GM12878 (cell line): Measurements from ENCODE around the gene SYN1. TPM values are rescaled to one million over a fixed set of nuclear protein-coding genes. Genes with fewer than 3 reads are reported as not detected.

Experiments
- ASH2L ChIP-seq: fragments of 300-600, 200-600 bp; sonication (generic); IDR thresholded peaks from 2 replicates; pipeline ENCODE4 v1.6.1; 2017; ENCODE audit warnings: low read depth, mild to moderate bottlenecking, borderline replicate concordance
- DPF2 ChIP-seq: fragments of 450-650 bp; IDR thresholded peaks from 2 replicates; pipeline ENCODE4 v1.6.1; 2017; ENCODE audit warnings: mild to moderate bottlenecking
- ETV6 ChIP-seq, 2 experiments: fragments of 450-650 bp in 1 of 2; IDR thresholded peaks in 1 of 2; conservative IDR thresholded peaks in 1 of 2; 2 replicates each; pipeline ENCODE4 v1.6.1; 2014; ENCODE audit warnings: antibody characterized with exemption in 1 of 2, borderline replicate concordance in 1 of 2, low read depth in 1 of 2, mild to moderate bottlenecking in 1 of 2, moderate library complexity in 1 of 2
- FOXM1 ChIP-seq: IDR thresholded peaks from 2 replicates; pipeline ENCODE4 v1.6.1; 2012; ENCODE audit warnings: low read depth, mild to moderate bottlenecking, inconsistent platforms, low read length, moderate library complexity
- MEF2A ChIP-seq: IDR thresholded peaks from 2 replicates; pipeline ENCODE4 v1.6.1; 2011; ENCODE audit warnings: low read depth, mild to moderate bottlenecking, low read length, moderate library complexity; ENCODE audit not compliant: insufficient read depth
- NFYB ChIP-seq: IDR thresholded peaks from 2 replicates; pipeline ENCODE4 v1.6.1; 2011; ENCODE audit warnings: low read depth, mild to moderate bottlenecking, low read length, improper control_type of control experiment, moderate library complexity; ENCODE audit not compliant: insufficient read depth
- PBX3 ChIP-seq: IDR thresholded peaks from 2 replicates; pipeline ENCODE4 v1.6.1; 2011; ENCODE audit warnings: mild to moderate bottlenecking, low read depth, low read length, moderate library complexity; ENCODE audit not compliant: insufficient replicate concordance
- SMC3 ChIP-seq: IDR thresholded peaks from 2 replicates; pipeline ENCODE4 v1.6.1; 2011; ENCODE audit warnings: low read length, improper control_type of control experiment, borderline replicate concordance
- STAT1 ChIP-seq: fragments of 450-650 bp; conservative IDR thresholded peaks from 2 replicates; pipeline ENCODE4 v1.6.1; 2014; ENCODE audit warnings: antibody characterized with exemption, mild to moderate bottlenecking
- SUZ12 ChIP-seq: fragments of 200-600 bp; sonication (generic); IDR thresholded peaks from one replicate; pipeline ENCODE4 v1.6.1; 2018; ENCODE audit warnings: antibody characterized with exemption, mild to moderate bottlenecking; ENCODE audit not compliant: unreplicated experiment
- YY1 ChIP-seq: IDR thresholded peaks from 2 replicates; pipeline ENCODE4 v1.6.1; 2011; ENCODE audit warnings: low read depth, mild to moderate bottlenecking, low read length
- ZBTB33 ChIP-seq: fragments of 450-650 bp; IDR thresholded peaks from 2 replicates; pipeline ENCODE4 v1.6.1; 2017; ENCODE audit warnings: mild to moderate bottlenecking
- polyA plus RNA-seq, 11 experiments: library from polyadenylated mRNA; depleted of rRNA in 4 of 11; unstranded in 6 of 11; stranded (reverse) in 5 of 11; fragments of >200 nt; fragmentation: Nextera tagmentation in 4 of 11; fragmentation: Illumina TruSeq in 1 of 11; extraction: Ambion mirVana in 4 of 11; extraction: Trizol in 1 of 11; gene quantifications; 1 replicate in 1 of 11; 2 replicates in 10 of 11; pipeline versions ENCODE4 v1.2.1 to v1.2.3, GENCODE V29; 2011 to 2016; ENCODE audit warnings: inconsistent platforms in 2 of 11, missing spikeins in 2 of 11, low read depth in 1 of 11
- total RNA-seq, 4 experiments: library from RNA; depleted of rRNA in 3 of 4; stranded (reverse); fragments of >200 nt in 3 of 4; fragmentation: Illumina TruSeq in 1 of 4; extraction: Trizol in 1 of 4; gene quantifications; 2 replicates each; pipeline versions ENCODE4 v1.2.1 to v1.2.3, GENCODE V29; 2013 to 2021
- TF ChIP-seq, protein P1 (sequence below), 3 experiments: IDR thresholded peaks in 2 of 3; conservative IDR thresholded peaks in 1 of 3; 2 replicates each; pipeline ENCODE4 v1.5.1; 2011; ENCODE audit warnings: low read depth in 3 of 3, low read length in 3 of 3, mild to moderate bottlenecking in 3 of 3, control low read depth in 2 of 3, moderate library complexity in 2 of 3, inconsistent platforms in 1 of 3, mixed read lengths in 1 of 3; ENCODE audit not compliant: control insufficient read depth in 2 of 3, insufficient read depth in 1 of 3; ENCODE audit errors: extremely low read depth in 1 of 3
- TF ChIP-seq, protein P2 (sequence below): IDR thresholded peaks from 2 replicates; pipeline ENCODE4 v1.6.1; 2012; ENCODE audit warnings: low read depth, low read length, improper control_type of control experiment
- TF ChIP-seq, protein P3 (sequence below): IDR thresholded peaks from 2 replicates; pipeline ENCODE4 v1.6.1; 2011; ENCODE audit warnings: borderline replicate concordance, low read depth, mild to moderate bottlenecking, moderate library complexity, mixed read lengths, low read length; ENCODE audit not compliant: insufficient read depth; ENCODE audit errors: extremely low read length

The SYN1 gene
- total and polyA plus RNA-seq, 10 of the 15 experiments (the other 5 are each of a cell fraction or from before 2014, with no cell fraction given) = 0.09 to 0.57 (median 0.16) TPM; not detected in 3

DNA sequence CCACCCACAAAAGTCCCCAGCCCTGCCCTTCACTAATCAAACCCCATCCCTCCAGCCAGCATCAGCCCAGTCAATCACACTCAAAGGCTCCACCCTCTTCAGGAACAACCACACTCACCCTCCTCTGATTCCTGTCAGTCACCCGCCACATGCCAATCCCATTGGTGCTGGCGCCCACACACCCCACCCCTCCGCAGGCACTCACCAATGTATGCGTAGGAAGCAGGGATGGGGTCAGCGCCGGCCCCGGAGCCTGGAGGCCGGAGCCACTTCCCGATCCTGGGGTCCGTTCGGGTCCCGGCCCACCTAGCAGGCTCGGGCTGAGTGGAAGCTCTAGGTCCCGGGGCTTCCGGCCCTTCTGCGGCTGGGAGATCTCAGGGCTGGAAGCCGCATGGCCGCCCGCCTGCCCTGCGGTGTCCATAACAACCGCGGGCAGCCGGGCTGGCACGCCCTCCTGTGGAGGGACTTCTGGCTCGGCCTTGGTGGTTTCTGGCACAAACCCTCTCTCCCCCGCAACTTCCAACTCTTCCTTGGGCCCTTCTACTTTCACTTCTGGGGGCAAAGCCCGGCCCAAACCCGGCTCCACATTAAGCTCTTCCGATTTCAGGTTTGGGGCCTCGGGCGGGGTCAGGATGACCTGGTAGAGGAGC, 18.0 kb upstream of the SYN1 start (continued):
- TF ChIP-seq, protein P1, sequence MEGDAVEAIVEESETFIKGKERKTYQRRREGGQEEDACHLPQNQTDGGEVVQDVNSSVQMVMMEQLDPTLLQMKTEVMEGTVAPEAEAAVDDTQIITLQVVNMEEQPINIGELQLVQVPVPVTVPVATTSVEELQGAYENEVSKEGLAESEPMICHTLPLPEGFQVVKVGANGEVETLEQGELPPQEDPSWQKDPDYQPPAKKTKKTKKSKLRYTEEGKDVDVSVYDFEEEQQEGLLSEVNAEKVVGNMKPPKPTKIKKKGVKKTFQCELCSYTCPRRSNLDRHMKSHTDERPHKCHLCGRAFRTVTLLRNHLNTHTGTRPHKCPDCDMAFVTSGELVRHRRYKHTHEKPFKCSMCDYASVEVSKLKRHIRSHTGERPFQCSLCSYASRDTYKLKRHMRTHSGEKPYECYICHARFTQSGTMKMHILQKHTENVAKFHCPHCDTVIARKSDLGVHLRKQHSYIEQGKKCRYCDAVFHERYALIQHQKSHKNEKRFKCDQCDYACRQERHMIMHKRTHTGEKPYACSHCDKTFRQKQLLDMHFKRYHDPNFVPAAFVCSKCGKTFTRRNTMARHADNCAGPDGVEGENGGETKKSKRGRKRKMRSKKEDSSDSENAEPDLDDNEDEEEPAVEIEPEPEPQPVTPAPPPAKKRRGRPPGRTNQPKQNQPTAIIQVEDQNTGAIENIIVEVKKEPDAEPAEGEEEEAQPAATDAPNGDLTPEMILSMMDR (IDR thresholded peaks at IDR 0.05 in 2 of 3, conservative IDR thresholded peaks at IDR 0.05 in 1 of 3; ENCODE audit: control insufficient read depth in 2 of 3, extremely low read depth in 1 of 3, insufficient read depth in 1 of 3, low read depth in 3 of 3, low read length in 3 of 3) = peak in 2 of 3 experiments; percentile 22 to 32; a peak in 1 of 6 replicates
- TF ChIP-seq, protein P2, sequence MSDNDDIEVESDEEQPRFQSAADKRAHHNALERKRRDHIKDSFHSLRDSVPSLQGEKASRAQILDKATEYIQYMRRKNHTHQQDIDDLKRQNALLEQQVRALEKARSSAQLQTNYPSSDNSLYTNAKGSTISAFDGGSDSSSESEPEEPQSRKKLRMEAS = no peak
- TF ChIP-seq NFYB = peak; percentile 66; the same call in 1 of the 2 replicates
- no peak for TF ChIP-seq ASH2L
- no peak for TF ChIP-seq FOXM1
- no peak for TF ChIP-seq SUZ12
- 0 out of 2 replicates have a peak, but pooled peaks have one; percentile 17 for TF ChIP-seq YY1
- TF ChIP-seq SMC3 = 0 out of 2 replicates have a peak, but pooled peaks have one; percentile 11
- no peak for TF ChIP-seq ETV6 (conservative IDR thresholded peaks at IDR 0.05 in 1 of 2, IDR thresholded peaks at IDR 0.05 in 1 of 2; ENCODE audit: borderline replicate concordance in 1 of 2, low read depth in 1 of 2)
- TF ChIP-seq STAT1 = no peak
- peak; percentile 93 for TF ChIP-seq PBX3
- TF ChIP-seq, protein P3, sequence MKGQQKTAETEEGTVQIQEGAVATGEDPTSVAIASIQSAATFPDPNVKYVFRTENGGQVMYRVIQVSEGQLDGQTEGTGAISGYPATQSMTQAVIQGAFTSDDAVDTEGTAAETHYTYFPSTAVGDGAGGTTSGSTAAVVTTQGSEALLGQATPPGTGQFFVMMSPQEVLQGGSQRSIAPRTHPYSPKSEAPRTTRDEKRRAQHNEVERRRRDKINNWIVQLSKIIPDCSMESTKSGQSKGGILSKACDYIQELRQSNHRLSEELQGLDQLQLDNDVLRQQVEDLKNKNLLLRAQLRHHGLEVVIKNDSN = no peak
- no peak for TF ChIP-seq ZBTB33
- peak; percentile 44 for TF ChIP-seq DPF2
- no peak for TF ChIP-seq MEF2A
- TF ChIP-seq, all 136 proteins: peak for 10
